Measurements from ENCODE around the gene ZNF791. TPM values are rescaled to one million over a fixed set of nuclear protein-coding genes. Genes with fewer than 3 reads are reported as not detected.
A peak's percentile ranks its signal among the peaks of the same experiment; 100 is the strongest.

ZNF791 gene
- total RNA-seq, 3 donors from 2014 or later = 13.3 to 19.5 (median 13.8) TPM

DNA sequence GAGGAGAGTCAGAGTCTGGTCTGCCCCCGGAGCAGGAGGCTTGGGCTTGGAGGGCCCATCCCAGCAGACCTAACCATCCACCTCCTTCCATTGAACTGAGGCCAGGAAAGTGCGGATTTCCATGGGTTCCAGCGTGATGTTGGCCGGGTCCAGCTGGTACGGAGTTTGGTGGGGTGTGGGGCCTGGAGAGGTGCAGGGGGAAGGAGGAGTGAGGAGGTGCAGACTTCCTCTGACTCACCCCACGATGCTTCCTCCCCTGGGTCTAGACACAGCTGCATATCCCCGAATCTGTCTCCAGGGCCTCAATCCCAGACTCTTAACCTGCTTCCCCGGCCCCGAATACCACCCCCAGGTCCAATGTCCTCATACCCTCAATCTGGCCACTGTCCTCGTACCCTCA is 35.8 kb downstream of the ZNF791 start:
- Mint-ChIP-seq H3K27me3 (ENCODE audit: low read depth) (no peaks in the 10 kb centered on the region), H3K9me3 (no peaks in the 10 kb centered on the region), H3K4me3 (no peak overlapping the region), H3K36me3 (ENCODE audit: insufficient read depth) (peaks cover 6% of the 10 kb centered on the region), H3K4me1 (ENCODE audit: low read depth) (no peaks in the 10 kb centered on the region)
- ATAC-seq (no peak), DNase-seq (no peak)

DNA sequence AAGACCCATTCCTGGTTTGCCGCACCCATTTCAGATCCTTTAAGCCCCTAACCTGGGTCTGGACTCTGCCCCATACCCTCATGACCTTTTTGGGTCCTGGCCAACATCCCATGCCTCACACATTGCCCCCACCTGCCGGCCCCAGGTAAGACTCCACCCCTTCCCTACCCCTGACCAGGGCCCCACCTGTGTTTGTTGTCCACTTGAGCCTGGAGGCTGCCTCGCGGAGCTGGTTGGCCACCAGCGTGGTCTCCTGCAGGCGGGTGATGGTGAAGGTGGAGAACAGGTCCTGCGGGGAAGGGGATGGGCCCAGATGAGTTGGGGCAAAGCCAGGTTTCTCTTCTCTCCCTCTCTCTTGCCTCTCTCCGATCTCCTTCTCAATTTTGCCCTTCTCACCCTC is 36.3 kb downstream of the ZNF791 start:
- no peaks in the 10 kb centered on the region for H3K4me1 Mint-ChIP-seq (ENCODE audit: low read depth)
- DNase-seq (no peak), ATAC-seq (peak in 1 of 2 donors; percentile 15)
- H3K9me3 Mint-ChIP-seq = no peaks in the 10 kb centered on the region
- peaks cover 9% of the 10 kb centered on the region for H3K36me3 Mint-ChIP-seq (ENCODE audit: insufficient read depth)
- no peaks in the 10 kb centered on the region for H3K27me3 Mint-ChIP-seq (ENCODE audit: low read depth)
- H3K4me3 Mint-ChIP-seq = no peak overlapping the region

DNA sequence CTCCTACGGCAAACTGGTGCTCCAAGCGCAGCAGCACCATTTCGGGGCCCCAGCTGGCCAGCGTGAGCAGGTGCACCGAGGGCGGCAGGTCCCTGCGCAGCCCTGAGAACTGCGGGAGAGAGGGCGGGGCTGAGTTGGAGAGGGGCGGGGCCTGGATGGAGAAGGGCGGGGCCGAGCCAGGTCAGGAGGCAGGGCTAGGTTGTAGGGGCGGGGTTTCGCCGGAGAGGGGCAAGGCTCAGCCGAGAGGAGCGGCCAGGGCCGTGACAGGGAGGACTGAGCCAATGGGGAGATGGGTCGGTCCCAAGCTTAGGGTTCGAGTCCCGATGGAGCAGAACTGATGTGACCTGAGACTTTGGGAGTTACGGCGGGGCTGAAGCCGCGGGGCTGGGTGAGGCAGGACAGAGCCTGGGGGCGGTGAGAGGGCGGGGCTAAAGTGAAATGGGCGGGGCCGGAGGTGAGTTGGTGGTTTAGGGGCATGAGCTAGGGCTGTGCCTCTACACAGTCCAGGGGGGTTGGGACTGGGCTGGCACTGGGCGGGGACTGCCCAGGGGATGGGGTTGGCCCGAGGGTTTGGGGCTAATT is 36.9 kb downstream of the ZNF791 start:
- Mint-ChIP-seq H3K27me3 (ENCODE audit: low read depth) (no peaks in the 10 kb centered on the region), H3K4me1 (ENCODE audit: low read depth) (no peaks in the 10 kb centered on the region), H3K36me3 (ENCODE audit: insufficient read depth) (peaks cover 11% of the 10 kb centered on the region), H3K4me3 (no peak overlapping the region), H3K9me3 (no peaks in the 10 kb centered on the region)
- DNase-seq (no peak), ATAC-seq (peak; percentile 83 to 86)

DNA sequence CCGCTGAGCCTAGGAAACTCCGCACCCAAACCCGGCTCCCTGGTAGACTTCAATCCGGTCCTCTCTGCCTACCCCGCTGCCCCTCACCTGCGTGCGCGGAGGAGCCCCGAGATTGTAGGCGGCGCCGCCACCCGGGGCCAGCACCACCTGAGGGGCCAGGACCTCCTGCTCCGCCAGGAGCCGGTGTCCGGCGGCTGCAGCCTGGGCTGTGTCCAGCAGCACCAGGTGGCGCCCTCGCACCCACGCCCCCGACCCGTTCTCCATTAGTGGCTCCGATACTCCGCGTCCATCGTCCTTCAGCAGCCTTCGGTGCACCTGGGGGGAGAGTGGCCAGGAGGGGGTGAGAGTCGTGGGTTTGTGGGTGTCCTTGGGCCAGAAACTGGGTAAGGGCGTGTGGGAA is 37.4 kb downstream of the ZNF791 start:
- DNase-seq = no peak
- Mint-ChIP-seq H3K36me3 (ENCODE audit: insufficient read depth) (peaks cover 11% of the 10 kb centered on the region), H3K27me3 (ENCODE audit: low read depth) (no peaks in the 10 kb centered on the region), H3K9me3 (no peaks in the 10 kb centered on the region), H3K4me3 (no peak overlapping the region), H3K4me1 (ENCODE audit: low read depth) (no peaks in the 10 kb centered on the region)
- ATAC-seq = peak in 1 of 2 donors; percentile 4

DNA sequence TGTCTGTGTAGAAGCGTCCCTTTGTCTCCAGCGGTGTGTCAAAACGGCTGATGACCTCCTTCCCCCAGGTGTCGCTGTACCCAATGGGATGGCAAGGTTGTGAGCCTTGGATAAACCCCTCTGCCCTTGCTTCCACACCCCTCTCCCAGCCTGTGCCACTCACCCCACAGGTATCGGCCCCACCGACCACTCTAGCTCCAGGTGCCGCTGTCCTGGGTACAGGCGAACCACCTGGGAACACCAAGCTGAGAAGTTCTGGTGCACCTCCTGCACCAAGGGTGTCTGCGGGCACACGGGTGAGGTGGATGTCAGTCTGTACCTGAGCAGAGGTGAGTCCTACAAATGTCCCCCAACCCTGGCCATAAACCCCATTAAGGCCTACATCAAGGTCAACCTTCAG is 39.2 kb downstream of the ZNF791 start:
- Mint-ChIP-seq H3K9me3 (no peaks in the 10 kb centered on the region), H3K4me1 (ENCODE audit: low read depth) (no peaks in the 10 kb centered on the region), H3K27me3 (ENCODE audit: low read depth) (no peaks in the 10 kb centered on the region), H3K4me3 (no peak overlapping the region), H3K36me3 (ENCODE audit: insufficient read depth) (peaks cover 9% of the 10 kb centered on the region)
- DNase-seq (no peak), ATAC-seq (no peak)

DNA sequence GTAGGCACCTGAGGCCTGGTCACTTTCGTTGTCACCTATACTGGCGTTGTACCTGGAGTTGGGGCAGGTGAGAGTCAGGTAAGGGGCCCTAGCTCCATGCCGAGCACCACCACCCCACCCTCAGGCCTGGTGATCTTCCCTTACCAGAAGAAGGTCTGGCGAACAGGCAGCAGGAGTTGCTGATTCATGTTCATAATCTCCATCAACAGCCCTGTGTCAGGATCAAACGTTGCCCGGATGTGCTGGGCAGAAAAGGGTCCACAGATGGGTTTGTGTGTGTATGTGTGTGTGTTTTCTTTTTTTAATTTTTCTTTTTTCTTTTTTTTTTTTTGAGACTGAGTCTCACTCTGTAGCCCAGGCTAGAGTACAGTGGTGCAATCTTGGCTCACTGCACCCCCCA is 41.5 kb downstream of the ZNF791 start:
- H3K9me3 Mint-ChIP-seq = no peaks in the 10 kb centered on the region
- ATAC-seq = no peak
- H3K4me1 Mint-ChIP-seq (ENCODE audit: low read depth) = no peaks in the 10 kb centered on the region
- H3K4me3 Mint-ChIP-seq = no peak overlapping the region
- no peak for DNase-seq
- H3K36me3 Mint-ChIP-seq (ENCODE audit: insufficient read depth) = peaks cover 24% of the 10 kb centered on the region
- no peaks in the 10 kb centered on the region for H3K27me3 Mint-ChIP-seq (ENCODE audit: low read depth)

DNA sequence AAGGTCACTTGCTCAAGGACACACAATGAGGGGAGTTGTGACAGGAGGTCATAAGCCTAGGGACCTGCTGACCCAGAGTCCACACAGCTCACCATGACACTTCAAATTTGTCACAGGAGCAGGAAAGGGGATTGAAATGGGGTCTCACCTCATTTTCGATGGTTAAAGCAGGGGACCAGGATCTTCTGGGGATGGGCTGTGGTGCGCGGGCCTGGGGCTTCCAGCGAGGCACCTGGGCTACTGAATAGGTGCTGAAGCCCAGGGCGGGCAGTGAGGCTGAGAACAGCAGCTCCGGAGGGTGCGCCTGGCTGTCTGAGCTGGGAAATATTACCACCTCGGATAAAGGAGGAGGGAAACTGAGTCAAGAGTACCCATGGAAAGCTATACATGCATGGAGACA is 44.8 kb downstream of the ZNF791 start:
- no peaks in the 10 kb centered on the region for H3K4me1 Mint-ChIP-seq (ENCODE audit: low read depth)
- H3K27me3 Mint-ChIP-seq (ENCODE audit: low read depth) = no peaks in the 10 kb centered on the region
- DNase-seq (no peak), ATAC-seq (no peak)
- no peak overlapping the region for H3K4me3 Mint-ChIP-seq
- H3K36me3 Mint-ChIP-seq (ENCODE audit: insufficient read depth) = peaks cover 33% of the 10 kb centered on the region
- H3K9me3 Mint-ChIP-seq = no peaks in the 10 kb centered on the region

DNA sequence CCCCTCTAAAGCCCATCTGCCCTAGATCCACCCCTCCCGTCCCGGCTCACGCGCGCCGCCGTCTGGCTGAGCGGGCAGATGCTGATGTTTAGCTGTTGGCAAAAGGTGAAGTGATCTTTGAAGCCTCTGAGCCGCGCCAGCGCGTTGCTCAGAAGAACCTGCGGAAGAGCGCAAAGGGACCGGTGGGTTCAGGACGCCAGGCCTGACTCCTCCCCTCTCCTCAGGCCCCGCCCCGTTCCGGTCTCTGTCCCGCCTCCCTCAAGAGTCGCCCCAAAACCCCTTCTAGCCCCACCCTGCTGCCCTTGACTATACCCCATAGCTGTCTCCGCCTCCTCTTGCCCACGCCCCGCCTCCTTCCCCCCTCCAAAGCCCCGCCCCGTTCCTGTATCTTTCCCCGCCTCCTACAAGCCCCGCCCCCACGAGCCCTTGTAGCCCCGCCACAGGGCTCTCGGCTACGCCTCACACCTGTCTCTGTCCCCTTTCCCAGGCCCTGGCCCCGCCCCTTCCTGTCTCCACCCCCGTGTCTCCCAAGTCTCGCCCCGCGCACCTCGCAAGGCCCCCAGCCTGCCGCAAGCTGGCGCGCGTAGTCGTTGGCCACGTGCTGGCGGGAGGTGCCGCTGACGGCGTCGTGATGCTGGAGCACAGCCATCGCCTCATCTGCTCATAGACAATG is 46.3 kb downstream of the ZNF791 start:
- H3K4me1 Mint-ChIP-seq (ENCODE audit: low read depth) = no peaks in the 10 kb centered on the region
- DNase-seq (no peak), ATAC-seq (peak; percentile 37 to 41)
- H3K36me3 Mint-ChIP-seq (ENCODE audit: insufficient read depth) = peaks cover 31% of the 10 kb centered on the region
- H3K9me3 Mint-ChIP-seq = no peaks in the 10 kb centered on the region
- no peaks in the 10 kb centered on the region for H3K27me3 Mint-ChIP-seq (ENCODE audit: low read depth)
- H3K4me3 Mint-ChIP-seq = no peak overlapping the region

DNA sequence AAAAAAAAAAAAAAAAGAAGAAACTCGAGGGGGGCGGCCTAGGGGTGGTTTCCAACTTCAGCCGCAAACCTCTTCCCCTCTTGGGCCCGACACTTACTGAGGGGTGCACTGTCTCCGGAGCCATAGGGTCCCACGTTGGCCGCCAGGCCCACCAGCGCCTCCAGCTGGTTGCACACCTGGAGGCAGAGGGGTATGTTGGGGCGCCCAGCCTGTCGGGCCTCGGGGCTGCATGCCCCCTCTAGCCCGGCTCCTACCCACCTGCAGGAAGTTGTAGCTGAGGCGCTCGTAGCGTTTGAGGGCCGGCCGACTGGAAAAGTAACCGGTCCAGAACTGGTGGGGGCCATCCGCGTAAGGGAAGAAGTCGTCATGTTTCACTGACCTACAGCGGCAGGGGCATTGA is 47.2 kb downstream of the ZNF791 start:
- Mint-ChIP-seq H3K27me3 (ENCODE audit: low read depth) (no peaks in the 10 kb centered on the region), H3K4me3 (no peak overlapping the region), H3K4me1 (ENCODE audit: low read depth) (no peaks in the 10 kb centered on the region), H3K9me3 (no peaks in the 10 kb centered on the region), H3K36me3 (ENCODE audit: insufficient read depth) (peaks cover 28% of the 10 kb centered on the region)
- DNase-seq (no peak), ATAC-seq (no peak)

DNA sequence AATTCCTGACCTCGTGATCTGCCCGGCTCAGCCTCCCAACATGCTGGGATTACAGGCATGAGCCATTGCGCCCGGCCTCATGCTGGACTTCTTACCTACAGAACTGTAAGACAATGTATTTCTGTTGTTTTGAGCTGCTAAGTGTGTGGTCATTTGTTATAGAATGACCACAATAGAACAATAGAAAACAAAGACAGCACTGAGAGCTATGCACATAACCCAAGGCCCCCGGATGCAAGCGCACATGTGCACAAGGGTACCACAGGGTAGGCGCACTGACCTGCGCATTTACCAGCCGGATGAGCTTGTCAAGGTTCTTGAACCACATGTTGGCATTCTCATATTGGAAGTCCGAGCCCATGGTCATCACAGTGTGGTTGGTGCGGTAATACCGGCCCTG is 50.3 kb downstream of the ZNF791 start:
- ATAC-seq (no peak), DNase-seq (no peak)
- Mint-ChIP-seq H3K4me1 (ENCODE audit: low read depth) (peaks cover 19% of the 10 kb centered on the region), H3K27me3 (ENCODE audit: low read depth) (no peaks in the 10 kb centered on the region), H3K36me3 (ENCODE audit: insufficient read depth) (peaks cover 24% of the 10 kb centered on the region), H3K9me3 (no peaks in the 10 kb centered on the region), H3K4me3 (no peak overlapping the region)

DNA sequence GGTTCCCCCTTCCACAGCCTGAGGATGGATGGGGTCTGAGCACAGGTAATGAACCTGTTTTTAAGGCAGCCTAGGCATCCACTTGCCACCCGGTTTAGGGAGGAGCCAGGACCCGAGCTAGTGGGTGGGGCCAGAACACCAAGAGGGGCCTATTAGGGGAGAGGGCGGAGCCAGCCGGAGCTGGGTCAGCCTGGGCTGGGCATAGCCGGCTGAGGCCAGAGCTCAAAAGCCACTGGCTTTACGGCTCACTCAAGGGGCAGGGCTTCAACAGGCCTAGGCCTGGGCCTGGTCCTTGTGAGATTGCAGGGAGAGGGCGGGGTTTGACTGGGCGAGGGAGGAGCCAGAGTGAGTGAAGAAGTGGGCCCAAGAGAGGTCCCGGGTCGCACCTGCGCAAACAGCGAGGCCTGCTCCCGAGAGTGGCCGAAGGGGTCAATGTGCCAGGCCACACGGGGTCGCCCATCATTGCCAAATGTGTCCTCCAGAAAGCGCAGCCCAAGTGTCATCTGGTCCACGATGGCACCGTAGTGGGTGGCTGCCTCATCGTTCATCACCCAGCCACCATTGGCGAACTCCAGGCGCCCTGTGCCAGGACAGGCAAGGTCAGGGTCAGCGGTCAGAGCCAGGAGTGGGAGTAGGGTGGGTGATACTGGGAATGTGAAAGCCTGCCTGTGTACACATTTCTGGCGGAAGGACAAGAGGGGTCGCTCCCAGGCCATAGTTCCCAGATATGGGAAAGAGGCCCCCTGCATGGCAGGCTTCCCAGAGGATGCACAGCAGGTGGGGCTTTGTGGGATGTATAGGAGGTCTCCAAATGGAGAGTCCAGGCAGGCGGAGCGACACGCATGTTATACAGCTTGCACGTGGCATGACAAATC is 53.9 kb downstream of the ZNF791 start:
- Mint-ChIP-seq H3K4me3 (peak overlapping the region; percentile 94), H3K27me3 (ENCODE audit: low read depth) (no peaks in the 10 kb centered on the region), H3K36me3 (ENCODE audit: insufficient read depth) (peaks cover 19% of the 10 kb centered on the region), H3K9me3 (no peaks in the 10 kb centered on the region), H3K4me1 (ENCODE audit: low read depth) (peaks cover 46% of the 10 kb centered on the region)
- ATAC-seq (no peak), DNase-seq (no peak)

DNA sequence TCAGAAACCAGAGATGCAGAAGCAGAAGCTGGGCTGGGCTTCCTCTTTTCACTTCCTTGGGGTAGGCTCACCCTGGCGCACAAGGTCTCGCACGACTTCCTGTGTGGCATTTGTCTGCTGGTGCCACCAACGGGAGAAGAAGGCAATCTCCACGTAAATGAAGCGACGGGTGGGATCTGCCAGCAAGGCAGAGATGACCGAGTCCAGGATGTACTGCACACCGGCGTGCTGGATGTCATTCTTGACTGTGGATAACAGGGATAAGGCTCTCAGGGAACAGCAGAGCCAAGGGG is 54.5 kb downstream of the ZNF791 start:
- ATAC-seq (peak in 1 of 2 donors; percentile 9), DNase-seq (peak; percentile 35)

DNA sequence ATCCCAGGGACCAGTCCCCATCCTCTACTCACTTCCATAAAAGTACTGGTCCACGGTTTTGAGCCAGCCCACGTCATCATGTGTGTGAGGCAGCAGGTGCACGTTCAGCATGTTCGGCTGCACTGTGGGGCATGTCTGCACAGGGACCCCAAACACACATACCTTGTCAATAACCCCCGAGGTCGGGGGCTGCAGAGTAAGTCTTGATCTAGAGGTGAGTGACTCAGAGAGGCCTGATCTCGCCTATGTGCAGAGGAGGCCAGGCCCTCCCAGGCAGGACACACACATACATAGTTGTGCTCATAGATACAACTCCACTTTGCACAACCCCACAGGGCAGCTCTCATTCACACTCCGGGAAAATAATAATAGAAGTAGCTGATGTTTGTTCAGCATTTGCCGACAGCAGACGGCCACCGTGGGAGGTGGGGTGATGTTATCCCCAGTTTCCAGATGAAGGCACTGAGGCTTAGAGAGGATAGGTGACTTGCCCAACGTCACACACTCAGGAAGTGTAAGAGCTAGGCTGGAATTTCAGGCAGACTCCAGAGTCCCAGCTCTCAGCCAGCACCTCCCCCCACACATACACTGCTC is 55.0 kb downstream of the ZNF791 start:
- Mint-ChIP-seq H3K9me3 (no peaks in the 10 kb centered on the region), H3K36me3 (ENCODE audit: insufficient read depth) (peaks cover 13% of the 10 kb centered on the region), H3K4me3 (peak overlapping the region; percentile 94), H3K27me3 (ENCODE audit: low read depth) (no peaks in the 10 kb centered on the region), H3K4me1 (ENCODE audit: low read depth) (peaks cover 46% of the 10 kb centered on the region)
- DNase-seq (no peak), ATAC-seq (peak; percentile 5)

More for the DNA sequence above, 54.5 kb downstream of the ZNF791 start:
- H3K4me3 Mint-ChIP-seq = peak overlapping the region; percentile 94
- peaks cover 46% of the 10 kb centered on the region for H3K4me1 Mint-ChIP-seq (ENCODE audit: low read depth)
- H3K36me3 Mint-ChIP-seq (ENCODE audit: insufficient read depth) = peaks cover 16% of the 10 kb centered on the region
- no peaks in the 10 kb centered on the region for H3K27me3 Mint-ChIP-seq (ENCODE audit: low read depth)
- no peaks in the 10 kb centered on the region for H3K9me3 Mint-ChIP-seq

DNA sequence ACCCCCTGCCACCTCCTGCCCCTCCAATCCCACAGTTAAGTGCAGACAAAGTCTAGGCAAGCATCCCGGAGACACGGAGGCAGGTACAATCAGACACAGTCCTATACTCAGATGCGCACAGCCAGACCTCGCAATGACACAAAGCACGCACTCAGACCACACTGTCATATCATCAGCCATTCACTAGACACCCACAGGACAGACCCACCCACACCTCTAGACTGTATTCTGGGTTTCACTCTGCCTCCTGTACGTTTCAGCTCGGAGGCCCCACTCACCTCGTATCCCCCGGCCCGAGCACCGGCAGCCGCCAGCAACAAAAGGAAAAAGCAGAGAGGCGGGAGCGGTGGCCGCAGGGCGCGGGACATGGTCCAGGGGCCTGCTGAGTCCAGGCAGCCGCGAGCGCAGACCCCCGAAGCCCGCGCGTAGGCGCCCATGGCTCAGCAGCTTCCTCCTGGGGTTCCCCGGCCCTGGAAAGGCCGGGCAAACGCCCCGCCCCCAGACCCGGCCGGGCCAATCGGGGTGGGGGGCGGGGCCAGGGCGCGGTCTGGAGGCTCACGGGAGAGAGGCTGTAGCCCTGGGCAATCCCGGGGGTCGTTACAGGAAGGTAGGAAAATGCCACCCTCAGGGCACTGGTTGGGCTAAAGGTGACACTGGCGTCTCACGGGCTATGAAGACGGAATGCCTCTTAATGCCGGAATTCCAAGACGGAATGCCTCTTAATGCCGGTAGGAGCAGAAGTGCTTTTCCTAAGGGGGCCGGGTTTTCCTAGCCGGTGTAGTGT is 55.7 kb downstream of the ZNF791 start, which contains the start of the genes MAN2B1 and WDR83:
TSS of gene MAN2B1 (minus strand) at position 478 of the 784 bp plus-strand sequence. CDS start at position 437, 41 bp downstream.
TSS of gene WDR83 (plus strand) at position 543 of the 784 bp plus-strand sequence. CDS start 2,984 bp downstream, outside the sequence.
- Mint-ChIP-seq H3K27me3 (ENCODE audit: low read depth) (no peaks in the 10 kb centered on the region), H3K4me3 (peak within 1 kb of the TSS; percentile 94), H3K36me3 (ENCODE audit: insufficient read depth) (peaks cover 13% of the 10 kb centered on the region), H3K4me1 (ENCODE audit: low read depth) (peaks cover 46% of the 10 kb centered on the region), H3K9me3 (no peaks in the 10 kb centered on the region)
- ATAC-seq (peak; percentile 81 to 82), DNase-seq (peak; percentile 78)

Measured in activated T-cell treated with anti-CD3 and anti-CD28 coated beads, Interleukin-2, amount 50 U/mL, for 4 hours (primary cell).